NB4 (cell line): ENCODE results near the gene FCSK.

Source experiments
- DNase-seq: peaks from one replicate; pipeline ENCODE4 v3.0.0; 2010; ENCODE audit warnings: low read depth
- H3K4me3 ChIP-seq: one replicate; pipeline ENCODE4 v1.5.1; 2011; ENCODE audit warnings: mild to moderate bottlenecking, low read depth, low read length, moderate library complexity
- MAX ChIP-seq: IDR thresholded peaks from 2 replicates; pipeline ENCODE4 v1.6.1; 2011; ENCODE audit warnings: low read depth, low read length
- MYC ChIP-seq: IDR thresholded peaks from 2 replicates; pipeline ENCODE4 v1.6.1; 2011; ENCODE audit warnings: low read depth, low read length
- POLR2A ChIP-seq: IDR thresholded peaks from 2 replicates; pipeline ENCODE4 v1.6.1; 2011; ENCODE audit warnings: mild to moderate bottlenecking; ENCODE audit not compliant: insufficient read length; ENCODE audit errors: extremely low read depth
- TF ChIP-seq, protein P1 (sequence below): IDR thresholded peaks from one replicate; pipeline ENCODE4 v1.5.1; 2012; ENCODE audit warnings: low read depth, low read length

The FCSK gene

DNA sequence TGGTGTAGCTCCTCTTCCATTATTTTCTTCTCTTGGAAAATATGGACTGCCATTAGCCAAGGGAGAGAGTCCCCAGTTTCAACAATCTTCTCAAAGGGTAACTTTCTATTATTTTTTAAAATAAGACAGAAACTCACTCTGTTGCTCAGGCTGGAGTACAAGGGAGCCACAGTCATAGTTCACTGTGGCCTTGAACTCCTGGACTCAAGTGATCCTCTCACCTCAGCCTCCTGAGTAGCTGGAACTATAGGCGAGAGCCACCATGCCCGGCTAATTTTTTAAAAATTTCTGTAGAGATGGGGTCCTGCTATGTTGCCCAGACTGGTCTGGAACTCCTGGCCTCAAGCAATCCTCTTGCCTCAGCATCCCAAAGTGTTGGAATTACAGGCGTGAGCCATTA lies 55.8 kb downstream of the FCSK start:
- H3K4me3 ChIP-seq = no peak overlapping the region

GRCh38 chr16:70511833-70512232 lies 57.4 kb downstream of the FCSK start:
- TF ChIP-seq POLR2A (no peak), MAX (no peak), MYC (no peak)
- TF ChIP-seq, protein P1, sequence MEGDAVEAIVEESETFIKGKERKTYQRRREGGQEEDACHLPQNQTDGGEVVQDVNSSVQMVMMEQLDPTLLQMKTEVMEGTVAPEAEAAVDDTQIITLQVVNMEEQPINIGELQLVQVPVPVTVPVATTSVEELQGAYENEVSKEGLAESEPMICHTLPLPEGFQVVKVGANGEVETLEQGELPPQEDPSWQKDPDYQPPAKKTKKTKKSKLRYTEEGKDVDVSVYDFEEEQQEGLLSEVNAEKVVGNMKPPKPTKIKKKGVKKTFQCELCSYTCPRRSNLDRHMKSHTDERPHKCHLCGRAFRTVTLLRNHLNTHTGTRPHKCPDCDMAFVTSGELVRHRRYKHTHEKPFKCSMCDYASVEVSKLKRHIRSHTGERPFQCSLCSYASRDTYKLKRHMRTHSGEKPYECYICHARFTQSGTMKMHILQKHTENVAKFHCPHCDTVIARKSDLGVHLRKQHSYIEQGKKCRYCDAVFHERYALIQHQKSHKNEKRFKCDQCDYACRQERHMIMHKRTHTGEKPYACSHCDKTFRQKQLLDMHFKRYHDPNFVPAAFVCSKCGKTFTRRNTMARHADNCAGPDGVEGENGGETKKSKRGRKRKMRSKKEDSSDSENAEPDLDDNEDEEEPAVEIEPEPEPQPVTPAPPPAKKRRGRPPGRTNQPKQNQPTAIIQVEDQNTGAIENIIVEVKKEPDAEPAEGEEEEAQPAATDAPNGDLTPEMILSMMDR = no peak
- no peak overlapping the region for H3K4me3 ChIP-seq
- DNase-seq = no peak

More for the DNA sequence above, 55.8 kb downstream of the FCSK start:
- no peak for DNase-seq
- TF ChIP-seq MYC = no peak
- TF ChIP-seq MAX = no peak
- no peak for TF ChIP-seq POLR2A
- TF ChIP-seq, protein P1 = no peak

- DNase-seq = no peak
These were observed 58.1 kb downstream of the FCSK start for GRCh38 chr16:70512456-70512855.

GRCh38 chr16:70520612-70521297 lies 66.4 kb downstream of the FCSK start:
- TF ChIP-seq POLR2A (no peak), MYC (no peak), MAX (no peak)
- TF ChIP-seq, protein P1 = no peak
- peak overlapping the region; percentile 41 for H3K4me3 ChIP-seq
- peak; percentile 90 for DNase-seq

More at GRCh38 chr16:70512456-70512855, 58.1 kb downstream of the FCSK start:
- no peak for TF ChIP-seq MAX
- TF ChIP-seq, protein P1 = no peak
- no peak for TF ChIP-seq MYC
- TF ChIP-seq POLR2A = no peak
- H3K4me3 ChIP-seq = no peak overlapping the region

DNA sequence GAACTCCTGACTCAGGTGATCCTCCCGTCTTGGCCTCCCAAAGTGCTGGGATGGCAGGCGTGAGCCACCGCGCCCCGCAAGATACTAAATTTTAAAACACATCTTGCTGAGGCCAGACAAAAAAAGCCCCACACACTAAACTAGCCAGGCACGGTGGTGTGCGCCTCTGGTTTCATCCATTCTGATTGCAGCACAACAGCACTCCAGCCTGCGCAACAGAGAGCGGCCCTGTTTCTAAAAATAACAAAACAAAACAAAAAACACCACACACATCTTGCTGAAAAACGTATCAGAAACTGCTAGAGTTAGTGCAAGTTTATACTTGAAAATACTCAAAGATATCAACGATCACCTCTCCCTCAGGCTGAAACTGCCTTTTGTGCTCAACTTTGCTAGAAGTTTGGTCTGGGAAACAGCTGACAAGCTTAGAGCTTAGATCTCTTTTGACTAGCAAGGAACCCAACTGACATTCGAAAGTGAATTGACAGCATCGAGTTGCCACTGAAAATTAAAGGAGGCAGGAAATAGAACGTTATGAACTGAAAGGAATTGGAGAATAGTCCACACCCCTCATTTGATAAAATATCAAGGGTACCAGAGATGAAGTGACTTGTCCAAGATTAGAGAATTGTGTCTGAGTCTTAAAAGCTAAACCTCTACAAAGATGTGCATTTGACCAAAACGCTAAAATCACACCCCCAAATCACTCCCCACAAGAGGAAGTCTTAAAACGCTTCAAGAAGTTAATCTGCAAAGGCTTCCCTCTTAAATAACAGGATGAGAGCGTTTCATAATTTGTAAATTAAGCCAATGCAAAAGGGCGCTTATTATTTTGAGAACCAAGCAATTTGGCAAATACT lies 68.1 kb downstream of the FCSK start:
- no peak for TF ChIP-seq MAX
- TF ChIP-seq MYC = no peak
- no peak for TF ChIP-seq POLR2A
- TF ChIP-seq, protein P1 = no peak
- DNase-seq = peak; percentile 40
- peak overlapping the region; percentile 81 for H3K4me3 ChIP-seq
